Mucosa of stomach (tissue), 1 donor: ENCODE data around the gene IL20RA.

ENCODE experiments used
- H3K27me3 ChIP-seq: one replicate; pipeline ENCODE4 v1.7.0; 2013; ENCODE audit warnings: mild to moderate bottlenecking, low read length; ENCODE audit not compliant: control insufficient read depth, insufficient read depth
- H3K36me3 ChIP-seq: one replicate; pipeline ENCODE4 v1.7.0; 2013; ENCODE audit warnings: low read length; ENCODE audit not compliant: control insufficient read depth, insufficient read depth
- H3K4me1 ChIP-seq: one replicate; pipeline ENCODE4 v1.7.0; 2013; ENCODE audit warnings: mild to moderate bottlenecking, low read length; ENCODE audit not compliant: control insufficient read depth, insufficient read depth
- H3K4me3 ChIP-seq: one replicate; pipeline ENCODE4 v1.7.0; 2013; ENCODE audit warnings: low read length
- H3K9ac ChIP-seq: one replicate; pipeline ENCODE4 v1.7.0; 2013; ENCODE audit warnings: mild to moderate bottlenecking, low read length, moderate library complexity
- H3K9me3 ChIP-seq: one replicate; pipeline ENCODE4 v1.7.0; 2013; ENCODE audit warnings: mild to moderate bottlenecking, low read length, moderate library complexity; ENCODE audit not compliant: control insufficient read depth
- donor health status: Pancreatic carcinoma.

The IL20RA gene

GRCh38 chr6:136994782-136995181 is 50.0 kb downstream of the IL20RA start:
- Histone ChIP-seq H3K27me3 (peaks cover 5% of the 10 kb centered on the region), H3K36me3 (no peaks in the 10 kb centered on the region), H3K4me1 (peaks cover 25% of the 10 kb centered on the region), H3K4me3 (no peak overlapping the region), H3K9ac (no peak overlapping the region), H3K9me3 (no peaks in the 10 kb centered on the region)

- Histone ChIP-seq H3K27me3 (peaks cover 12% of the 10 kb centered on the region), H3K9ac (no peak overlapping the region), H3K36me3 (no peaks in the 10 kb centered on the region), H3K4me1 (peaks cover 32% of the 10 kb centered on the region), H3K9me3 (no peaks in the 10 kb centered on the region), H3K4me3 (no peak overlapping the region)
These were observed 52.7 kb downstream of the IL20RA start for GRCh38 chr6:136992113-136992512.

DNA sequence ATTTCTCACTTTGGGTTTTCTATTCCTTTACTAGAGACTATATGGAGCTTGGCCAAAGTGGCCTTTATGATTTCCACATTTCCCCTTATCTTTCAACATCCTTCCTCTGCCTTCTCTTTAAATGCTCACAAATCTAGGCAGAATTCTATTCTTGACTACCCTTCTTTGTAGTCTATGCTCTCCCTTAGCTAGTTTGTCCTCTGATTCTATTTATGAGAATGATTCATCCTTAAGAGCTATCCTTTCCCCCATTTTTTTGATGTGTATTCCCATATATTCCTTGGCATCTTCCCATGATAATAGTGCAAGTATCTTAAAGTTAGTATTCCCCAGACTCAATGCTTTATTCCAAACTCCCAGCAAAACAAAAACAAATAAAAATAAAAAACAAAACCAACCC is 53.1 kb downstream of the IL20RA start:
- Histone ChIP-seq H3K27me3 (peaks cover 12% of the 10 kb centered on the region), H3K9me3 (no peaks in the 10 kb centered on the region), H3K4me1 (peaks cover 32% of the 10 kb centered on the region), H3K4me3 (no peak overlapping the region), H3K9ac (no peak overlapping the region), H3K36me3 (no peaks in the 10 kb centered on the region)

DNA sequence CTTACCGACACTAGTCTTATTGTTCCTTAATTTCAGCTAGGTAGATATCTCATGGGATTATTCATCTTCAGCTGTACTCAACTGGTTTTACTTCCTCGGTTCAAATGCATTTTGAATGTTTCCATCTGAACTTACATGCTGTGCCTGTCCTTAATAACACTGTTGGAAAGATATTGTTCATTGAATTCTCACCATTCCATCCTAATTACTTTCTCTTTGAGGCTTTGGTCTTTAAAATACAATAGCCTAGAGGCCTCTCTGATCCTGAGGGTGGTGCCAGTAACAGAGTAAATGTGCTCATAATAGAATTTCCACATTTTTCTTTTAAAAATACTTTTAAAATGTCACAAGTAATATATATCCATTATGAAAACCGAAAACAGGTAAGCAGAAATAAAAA is 54.0 kb downstream of the IL20RA start:
- H3K36me3 ChIP-seq: no peaks in the 10 kb centered on the region
- H3K4me1 ChIP-seq: peaks cover 32% of the 10 kb centered on the region
- no peak overlapping the region for H3K9ac ChIP-seq
- no peak overlapping the region for H3K4me3 ChIP-seq
- peaks cover 12% of the 10 kb centered on the region for H3K27me3 ChIP-seq
- H3K9me3 ChIP-seq: no peaks in the 10 kb centered on the region

DNA sequence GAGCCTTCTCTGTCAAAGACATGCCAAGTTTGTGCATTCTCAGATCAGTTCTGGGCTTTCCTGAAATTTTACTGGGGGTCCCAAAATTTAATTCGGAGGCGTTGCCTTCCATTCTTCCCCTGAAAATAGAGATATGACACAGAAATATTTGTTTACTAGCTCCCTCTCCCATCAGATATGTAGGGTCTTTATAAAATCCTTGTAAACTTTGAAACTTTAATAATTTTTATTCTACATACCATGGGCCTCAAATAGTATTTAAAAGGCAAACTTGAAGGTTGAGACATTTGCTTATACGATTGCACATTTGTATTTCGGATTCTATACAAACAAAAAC is 54.6 kb downstream of the IL20RA start:
- peak overlapping the region; percentile 43 for H3K4me3 ChIP-seq
- H3K27me3 ChIP-seq: peaks cover 12% of the 10 kb centered on the region
- H3K9ac ChIP-seq: peak overlapping the region; percentile 66
- peaks cover 27% of the 10 kb centered on the region for H3K4me1 ChIP-seq
- H3K9me3 ChIP-seq: no peaks in the 10 kb centered on the region
- H3K36me3 ChIP-seq: no peaks in the 10 kb centered on the region

DNA sequence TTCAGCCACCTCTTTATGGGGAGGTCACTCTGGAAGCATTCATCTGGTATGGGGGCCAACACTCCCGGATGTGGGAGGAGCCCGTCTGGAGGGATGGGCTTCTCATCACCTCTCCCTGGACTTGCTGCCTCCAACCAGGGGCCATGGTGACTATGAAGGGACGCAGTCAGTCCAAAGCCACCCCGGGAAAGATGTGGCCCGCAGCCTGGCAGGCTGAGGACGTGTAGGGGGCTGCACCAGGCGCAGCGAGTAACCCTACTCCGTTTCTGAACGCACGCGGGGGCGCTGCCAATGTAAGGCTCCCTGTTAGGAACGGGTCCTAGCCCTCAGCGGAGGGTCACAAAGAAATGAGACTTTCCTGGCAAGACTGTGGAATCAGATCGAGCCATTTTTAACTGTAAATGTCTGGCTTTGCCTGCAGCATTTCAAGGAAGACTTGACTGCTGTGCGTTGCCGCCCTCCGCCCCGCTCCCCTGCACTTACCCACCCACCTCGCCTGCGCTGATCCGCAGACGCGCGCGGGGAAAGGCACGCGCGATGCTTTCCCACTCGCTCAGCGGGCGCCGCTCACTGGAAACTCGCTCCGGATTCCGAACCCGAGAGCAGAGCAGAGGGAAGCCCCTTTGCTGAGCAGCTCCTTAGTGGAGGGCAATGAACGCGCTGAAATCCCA is 55.1 kb downstream of the IL20RA start:
- H3K4me3 ChIP-seq: peak overlapping the region; percentile 43
- peaks cover 23% of the 10 kb centered on the region for H3K4me1 ChIP-seq
- H3K27me3 ChIP-seq: peaks cover 12% of the 10 kb centered on the region
- H3K9me3 ChIP-seq: no peaks in the 10 kb centered on the region
- no peaks in the 10 kb centered on the region for H3K36me3 ChIP-seq
- H3K9ac ChIP-seq: peak overlapping the region; percentile 66

GRCh38 chr6:136987526-136987925 is 57.2 kb downstream of the IL20RA start:
- peaks cover 12% of the 10 kb centered on the region for H3K27me3 ChIP-seq
- no peaks in the 10 kb centered on the region for H3K36me3 ChIP-seq
- peaks cover 14% of the 10 kb centered on the region for H3K4me1 ChIP-seq
- H3K9ac ChIP-seq: no peak overlapping the region
- H3K9me3 ChIP-seq: no peaks in the 10 kb centered on the region
- H3K4me3 ChIP-seq: no peak overlapping the region

- peaks cover 14% of the 10 kb centered on the region for H3K4me1 ChIP-seq
- H3K36me3 ChIP-seq: no peaks in the 10 kb centered on the region
- H3K9me3 ChIP-seq: no peaks in the 10 kb centered on the region
- no peak overlapping the region for H3K4me3 ChIP-seq
- peaks cover 12% of the 10 kb centered on the region for H3K27me3 ChIP-seq
- H3K9ac ChIP-seq: no peak overlapping the region
These were observed 59.3 kb downstream of the IL20RA start for GRCh38 chr6:136985502-136985901.

DNA sequence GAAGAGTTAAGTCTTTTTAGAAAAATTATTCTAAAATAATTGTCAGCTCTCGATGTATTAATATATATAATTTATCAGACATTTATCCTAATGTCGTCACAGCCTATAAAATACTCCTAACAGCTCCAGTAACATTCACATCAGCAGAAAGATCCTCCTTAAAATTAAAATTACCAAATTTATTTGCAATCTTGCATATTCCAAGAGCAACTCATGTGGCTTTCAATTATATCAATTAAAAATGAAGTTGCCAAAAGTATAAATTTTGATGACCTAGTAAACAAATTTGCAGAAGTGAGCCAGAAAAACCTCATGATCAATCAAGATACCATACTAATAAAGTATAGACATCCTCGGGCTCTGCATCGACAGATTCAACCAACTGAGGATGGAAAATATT is 60.2 kb downstream of the IL20RA start:
- Histone ChIP-seq H3K9ac (no peak overlapping the region), H3K9me3 (no peaks in the 10 kb centered on the region)

GRCh38 chr6:136983687-136984086 is 61.1 kb downstream of the IL20RA start:
- Histone ChIP-seq H3K4me3 (no peak overlapping the region), H3K4me1 (no peaks in the 10 kb centered on the region), H3K9me3 (no peaks in the 10 kb centered on the region), H3K27me3 (no peaks in the 10 kb centered on the region), H3K36me3 (no peaks in the 10 kb centered on the region), H3K9ac (no peak overlapping the region)

More for the DNA sequence above, 60.2 kb downstream of the IL20RA start:
- peaks cover 5% of the 10 kb centered on the region for H3K27me3 ChIP-seq
- H3K36me3 ChIP-seq: no peaks in the 10 kb centered on the region
- no peak overlapping the region for H3K4me3 ChIP-seq
- peaks cover 5% of the 10 kb centered on the region for H3K4me1 ChIP-seq

DNA sequence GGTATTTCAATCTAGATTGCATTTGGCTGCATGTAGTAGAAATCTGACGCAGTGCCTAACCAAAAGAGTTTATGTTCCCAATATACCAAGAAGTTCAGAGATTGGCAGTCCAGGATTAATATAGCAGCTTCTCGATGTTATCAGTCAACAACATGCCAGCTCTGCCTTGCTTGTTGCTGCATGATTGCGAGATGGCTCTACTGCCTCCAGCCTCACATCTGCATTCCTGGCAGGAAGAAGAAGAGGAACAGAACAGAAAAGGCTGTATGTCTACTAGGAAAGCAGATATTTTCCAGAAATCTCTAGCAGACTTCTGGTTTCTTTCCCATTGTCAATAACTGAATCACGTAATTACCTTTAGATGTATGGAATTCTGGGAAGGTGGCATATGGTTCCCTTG is 61.8 kb downstream of the IL20RA start:
- no peaks in the 10 kb centered on the region for H3K27me3 ChIP-seq
- no peak overlapping the region for H3K4me3 ChIP-seq
- H3K4me1 ChIP-seq: no peaks in the 10 kb centered on the region
- H3K9me3 ChIP-seq: no peaks in the 10 kb centered on the region
- H3K36me3 ChIP-seq: no peaks in the 10 kb centered on the region
- H3K9ac ChIP-seq: no peak overlapping the region

DNA sequence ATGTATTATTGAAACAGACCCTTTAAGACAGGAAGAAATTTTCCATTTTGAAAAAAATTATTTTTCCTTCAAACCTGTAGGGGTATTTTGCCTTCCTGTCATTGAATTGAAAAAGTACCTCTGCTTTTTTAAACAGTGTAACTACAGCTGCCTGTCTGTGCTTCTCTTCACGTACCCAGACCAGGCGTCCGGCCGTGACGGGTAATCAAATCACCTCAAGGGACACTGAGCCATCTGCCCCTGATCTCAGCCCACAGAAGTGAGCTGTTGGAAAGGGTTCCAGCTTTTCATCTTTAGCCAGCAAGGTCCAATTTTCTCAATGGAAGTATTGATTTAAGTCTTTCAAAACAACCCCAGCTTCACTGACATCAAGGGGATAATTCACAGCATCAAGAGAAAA is 64.7 kb downstream of the IL20RA start:
- no peaks in the 10 kb centered on the region for H3K27me3 ChIP-seq
- no peaks in the 10 kb centered on the region for H3K4me1 ChIP-seq
- no peaks in the 10 kb centered on the region for H3K9me3 ChIP-seq
- H3K9ac ChIP-seq: no peak overlapping the region
- H3K36me3 ChIP-seq: no peaks in the 10 kb centered on the region
- no peak overlapping the region for H3K4me3 ChIP-seq

DNA sequence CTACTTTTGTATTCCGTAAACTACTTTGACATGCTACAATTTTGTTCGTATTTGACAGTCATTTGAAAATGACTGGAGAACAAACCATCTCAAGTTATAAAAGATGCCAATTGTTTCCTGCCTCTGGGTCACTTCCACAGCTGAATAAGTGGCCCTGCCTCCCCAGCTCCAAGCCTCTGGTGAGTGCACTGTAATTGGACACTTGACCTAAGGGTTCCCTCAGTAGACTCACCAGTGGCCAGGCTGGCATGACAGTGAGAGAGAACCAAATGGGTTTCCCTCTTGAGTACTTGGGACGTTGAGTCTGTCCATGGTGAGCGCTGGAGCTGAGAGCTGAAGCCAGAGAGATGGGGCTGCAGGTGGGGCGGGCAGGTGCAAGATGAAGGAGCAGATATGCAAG is 65.6 kb downstream of the IL20RA start:
- no peak overlapping the region for H3K9ac ChIP-seq
- H3K9me3 ChIP-seq: no peaks in the 10 kb centered on the region
- H3K4me3 ChIP-seq: no peak overlapping the region
- H3K36me3 ChIP-seq: no peaks in the 10 kb centered on the region
- H3K27me3 ChIP-seq: no peaks in the 10 kb centered on the region
- no peaks in the 10 kb centered on the region for H3K4me1 ChIP-seq
